Urothelium cell line (cell line): ENCODE measurements around the gene KLF15.
A peak's percentile ranks its signal among the peaks of the same experiment; 100 is the strongest.

Experiments
- DNase-seq: peaks from one replicate; pipeline ENCODE4 v3.0.0; 2011; ENCODE audit warnings: low spot score, mixed read lengths
- FAIRE-seq: peaks from 2 replicates; lab custom pipeline; 2011; peaks lifted over from hg19 to GRCh38; lab: Jason Lieb, UNC

Gene KLF15

DNA sequence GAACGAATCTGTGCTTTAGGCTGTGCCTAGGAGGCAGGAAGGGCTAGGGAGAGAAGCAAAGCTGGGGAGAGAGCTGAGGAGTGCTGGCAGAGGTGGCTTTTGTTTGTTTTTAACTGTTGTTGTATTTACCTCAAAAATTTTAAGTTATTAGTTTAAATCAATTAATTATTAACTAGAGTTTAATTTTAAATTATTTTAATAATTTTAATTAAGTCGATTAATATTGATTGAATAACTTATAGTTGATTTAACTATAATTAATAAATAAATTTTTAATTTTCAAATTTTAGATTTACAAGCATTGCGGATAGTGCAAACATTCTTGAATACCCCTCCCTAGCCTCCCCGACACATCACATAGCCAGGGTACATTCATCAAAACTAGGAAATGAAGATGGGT lies 30.6 kb downstream of the KLF15 start:
- DNase-seq: no peak
- FAIRE-seq: no peak

DNA sequence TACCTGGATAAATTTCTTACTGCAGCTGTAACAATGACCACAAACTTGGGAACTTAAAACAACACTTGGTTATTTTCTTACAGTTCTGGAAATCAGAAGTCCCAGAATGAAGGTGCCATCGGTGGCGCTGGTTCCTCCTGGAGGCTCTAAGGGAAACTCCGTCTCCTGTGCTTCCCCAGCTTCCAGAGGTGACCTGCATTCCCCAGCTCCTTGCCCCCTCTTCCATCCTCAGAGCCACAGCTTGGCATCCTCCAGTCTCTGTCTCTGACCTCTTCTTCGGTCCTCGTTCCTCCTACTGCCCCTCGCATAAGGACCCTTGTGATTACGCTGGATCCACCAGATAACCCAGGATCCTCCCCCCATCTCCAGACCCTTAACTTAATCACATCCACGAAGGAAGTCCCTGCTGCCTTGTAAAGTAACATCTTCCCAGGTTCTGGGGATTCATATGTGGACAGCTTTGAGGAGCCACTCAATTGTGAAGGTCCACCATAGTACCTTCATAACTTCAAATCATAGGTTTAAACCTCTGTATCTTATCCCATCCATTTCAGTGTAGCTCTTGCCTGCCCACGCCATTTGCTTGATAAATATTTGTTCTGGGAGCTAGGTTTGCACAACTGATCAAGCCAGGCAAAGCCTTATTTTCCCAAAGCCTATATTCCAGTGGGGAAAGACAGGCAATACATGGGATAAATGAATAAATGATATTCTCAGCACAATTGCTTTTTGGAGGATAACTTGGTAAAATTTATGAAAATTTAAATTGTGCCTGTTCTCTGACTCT lies 34.8 kb downstream of the KLF15 start:
- FAIRE-seq (no peak), DNase-seq (no peak)

DNA sequence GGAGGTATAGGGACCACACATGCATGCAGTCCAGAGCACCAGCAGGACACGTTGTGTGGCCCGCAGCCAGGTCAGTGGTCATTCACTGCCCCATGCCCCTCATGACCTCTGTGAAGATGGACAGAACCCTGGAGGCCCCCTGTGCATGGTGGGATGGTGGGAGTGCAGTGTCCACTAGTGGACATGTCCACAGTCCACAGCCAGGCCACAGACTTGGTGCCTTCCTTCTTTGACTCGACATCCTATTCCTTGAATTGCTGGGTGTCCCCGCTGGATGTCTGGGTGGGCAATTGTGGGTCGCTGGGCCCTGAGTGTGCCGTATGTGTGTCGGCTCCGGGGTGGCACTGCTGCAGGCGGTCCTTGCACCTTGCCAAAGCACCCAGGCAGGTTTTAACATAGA lies 35.7 kb downstream of the KLF15 start:
- FAIRE-seq: no peak
- no peak for DNase-seq

DNA sequence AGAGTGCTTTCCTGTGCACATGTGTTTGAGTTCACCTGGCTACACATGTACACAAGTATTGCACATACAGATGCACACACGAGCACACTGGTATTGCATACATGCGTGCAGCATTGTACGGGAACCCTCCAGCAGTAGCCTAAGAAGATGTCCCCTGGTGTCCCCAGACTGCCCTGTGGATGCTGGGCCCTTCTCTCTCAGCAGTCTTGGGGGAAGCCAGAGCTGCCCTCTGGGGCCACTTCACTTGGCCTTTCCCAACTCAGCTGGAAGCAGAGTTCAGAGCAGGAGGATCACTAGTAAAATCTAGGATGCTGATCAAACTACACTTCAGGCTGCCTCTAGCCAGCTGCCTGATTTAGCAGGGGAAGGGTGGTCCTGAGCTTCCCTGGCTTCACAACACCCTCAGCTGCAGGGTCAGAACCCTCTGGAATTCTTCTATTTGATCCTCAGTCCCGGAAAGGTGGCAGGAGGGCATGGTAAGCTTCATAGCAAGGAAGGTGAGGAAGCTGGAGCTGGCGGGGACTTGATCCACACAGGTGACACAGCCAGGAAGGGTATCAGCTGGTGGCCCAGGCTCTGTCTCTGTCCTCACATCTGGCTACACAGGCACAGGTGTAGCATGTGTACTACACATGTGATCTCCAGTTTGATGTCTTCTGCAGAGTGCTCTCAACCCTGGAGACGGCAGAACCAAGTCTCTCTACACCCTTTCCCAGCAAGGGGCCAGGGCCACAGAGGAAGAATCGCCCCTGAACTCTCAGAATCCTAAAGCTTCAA lies 36.5 kb downstream of the KLF15 start:
- DNase-seq: no peak

DNA sequence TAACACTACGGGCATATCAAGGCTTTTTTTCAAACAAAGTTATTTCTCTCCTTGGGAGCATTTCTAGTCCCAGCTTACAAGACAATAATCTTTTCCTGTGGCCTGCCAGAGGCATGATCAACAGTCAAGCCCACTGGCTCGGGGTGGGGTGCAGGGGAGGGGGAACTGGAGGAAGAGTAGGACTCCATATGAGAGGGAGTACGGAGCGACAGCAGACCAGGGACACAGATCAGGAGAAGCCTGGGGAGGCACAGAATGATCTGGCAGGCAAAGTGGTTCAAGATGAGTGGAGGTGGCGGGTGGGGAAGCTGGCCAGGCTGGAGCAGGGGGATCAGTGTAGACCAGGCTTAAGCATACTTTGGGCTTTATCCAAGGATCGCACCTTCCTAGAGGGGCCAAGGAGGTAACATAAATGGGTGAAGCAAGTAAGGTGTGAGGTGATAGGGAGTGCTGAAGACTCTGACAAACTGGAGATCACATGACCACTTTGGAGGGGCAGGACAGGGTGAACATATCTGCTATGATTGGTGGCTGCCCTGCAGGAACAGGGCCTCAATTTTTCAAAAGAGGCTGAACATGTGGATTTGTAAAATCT lies 37.4 kb downstream of the KLF15 start:
- no peak for DNase-seq
- no peak for FAIRE-seq

More for the DNA sequence above, 36.5 kb downstream of the KLF15 start:
- FAIRE-seq: no peak

DNA sequence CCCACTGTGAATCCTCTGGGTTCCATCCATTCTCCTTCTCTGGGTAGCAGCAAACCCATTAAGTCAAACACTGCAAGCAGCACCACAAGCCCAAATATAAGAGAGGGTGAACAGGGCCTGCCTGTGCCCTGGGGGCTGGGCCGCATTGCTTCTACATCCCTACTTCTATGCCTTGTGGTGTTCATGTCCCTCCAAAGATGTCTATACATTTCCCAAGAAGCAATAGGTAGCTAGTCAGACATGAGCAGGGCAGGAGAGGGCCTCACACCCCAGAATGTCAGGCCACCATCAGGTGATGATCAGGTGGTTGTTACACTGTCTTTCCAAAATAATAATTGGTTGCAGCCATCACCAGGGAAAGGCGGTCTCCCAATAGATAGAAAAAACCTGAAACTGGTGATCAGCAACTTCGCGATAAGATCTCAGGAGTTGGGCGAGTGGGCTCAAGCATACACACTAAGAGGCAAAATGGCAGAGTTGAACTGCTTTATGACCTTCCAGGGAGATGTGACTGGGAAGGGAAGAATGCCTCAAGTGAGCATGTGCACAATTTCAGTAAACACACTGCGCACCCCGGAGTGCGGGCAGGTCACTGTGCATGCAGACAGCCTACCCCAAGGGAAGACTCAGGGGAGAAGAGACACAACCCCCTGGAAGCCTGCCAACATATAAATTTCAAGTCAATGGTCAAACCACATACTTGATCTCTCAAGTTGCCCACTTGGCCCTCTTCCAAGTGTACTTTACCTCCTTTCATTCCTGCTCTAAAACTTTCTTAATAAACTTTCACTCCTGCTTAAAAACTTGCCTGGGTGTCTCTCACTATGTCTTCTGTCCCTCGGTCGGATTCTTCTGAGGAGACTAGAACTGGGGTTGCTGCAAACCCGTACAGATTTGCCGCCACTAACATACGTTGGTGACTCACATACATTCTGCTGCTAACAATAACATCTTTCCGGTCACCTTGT lies 39.9 kb downstream of the KLF15 start:
- DNase-seq (peak; percentile 31), FAIRE-seq (peak; percentile 79)

DNA sequence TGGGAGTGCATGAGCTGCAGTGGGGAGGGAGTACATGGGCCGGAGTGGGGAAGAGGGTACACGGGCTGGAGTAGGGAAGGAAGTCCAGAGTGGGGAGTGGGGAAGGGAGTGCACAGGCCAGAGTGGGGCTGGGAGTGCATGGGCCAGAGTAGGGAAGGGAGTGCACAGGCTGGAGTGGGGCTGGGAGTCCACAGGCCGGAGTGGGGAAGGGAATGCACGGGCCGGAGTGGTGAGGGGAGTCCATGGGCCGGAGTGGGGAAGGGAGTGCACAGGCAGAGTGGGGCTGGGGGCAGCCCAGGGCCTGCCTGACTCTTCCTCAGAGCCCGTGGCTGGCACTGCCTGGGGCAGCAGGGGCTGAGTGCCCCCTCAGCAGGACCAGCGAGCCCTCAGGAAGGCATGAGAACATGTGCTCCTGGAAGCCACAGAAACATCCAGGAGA lies 40.7 kb downstream of the KLF15 start:
- FAIRE-seq (no peak), DNase-seq (no peak)

DNA sequence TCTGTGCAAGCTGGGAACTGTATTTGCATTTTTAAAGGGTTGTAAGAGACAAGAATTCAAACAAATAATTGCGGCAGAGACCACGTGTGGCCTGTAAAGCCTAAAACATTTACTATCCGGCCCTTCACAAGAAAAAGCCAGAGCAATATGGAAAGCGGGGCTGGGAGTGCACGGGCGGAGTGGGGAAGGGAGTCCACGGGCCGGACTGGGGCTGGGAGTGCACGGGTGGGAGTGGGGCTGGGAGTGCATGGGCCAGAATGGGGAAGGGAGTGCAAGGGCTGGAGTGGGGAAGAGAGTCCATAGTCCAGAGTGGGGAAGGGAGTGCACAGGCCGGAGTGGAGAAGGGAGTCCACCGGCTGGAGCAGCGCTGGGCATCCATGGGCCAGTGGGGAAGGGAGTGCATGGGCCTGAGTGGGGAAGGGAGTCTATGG lies 41.2 kb downstream of the KLF15 start:
- FAIRE-seq (peak; percentile 13), DNase-seq (no peak)

DNA sequence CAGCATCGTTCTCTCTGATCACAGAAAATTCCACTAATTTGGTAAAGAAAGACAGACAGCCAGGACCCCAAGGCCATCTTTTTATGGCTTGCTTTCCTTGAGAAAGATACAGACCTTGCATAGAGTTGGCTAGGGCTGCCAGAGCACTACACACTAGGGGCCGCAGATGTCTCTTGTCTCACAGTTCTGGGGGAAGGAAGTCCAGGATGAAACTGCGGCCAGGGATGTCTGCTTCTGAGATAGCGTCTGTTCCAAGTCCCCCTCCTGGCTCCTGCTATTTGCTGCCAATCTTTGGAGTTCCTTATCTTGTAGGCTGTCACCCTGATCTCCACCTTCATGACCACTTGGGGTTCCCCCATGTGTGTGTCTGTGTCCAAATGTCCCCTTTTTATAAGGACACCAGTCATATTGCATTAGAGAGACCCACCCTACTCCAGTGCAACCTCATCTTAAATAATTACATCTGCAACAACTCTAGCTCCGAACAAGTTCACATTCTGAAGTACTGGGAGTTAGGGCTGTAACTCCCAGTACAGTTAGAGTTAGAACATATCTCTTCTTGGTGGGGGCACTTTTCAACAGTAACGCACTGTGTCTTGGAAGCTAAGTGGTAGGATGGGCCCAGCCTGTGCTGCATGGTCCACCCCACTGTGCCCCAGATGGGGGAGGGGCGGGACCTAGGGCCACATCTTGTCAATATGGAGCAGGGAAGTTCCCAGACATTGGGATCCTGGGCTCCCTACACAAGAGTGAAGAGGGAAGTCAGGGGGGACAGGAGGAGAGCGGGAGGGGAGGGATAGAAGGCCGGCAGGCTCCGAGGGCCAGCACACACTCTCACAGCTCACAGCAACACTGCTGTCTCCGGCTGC lies 42.2 kb downstream of the KLF15 start:
- no peak for DNase-seq
- no peak for FAIRE-seq

DNA sequence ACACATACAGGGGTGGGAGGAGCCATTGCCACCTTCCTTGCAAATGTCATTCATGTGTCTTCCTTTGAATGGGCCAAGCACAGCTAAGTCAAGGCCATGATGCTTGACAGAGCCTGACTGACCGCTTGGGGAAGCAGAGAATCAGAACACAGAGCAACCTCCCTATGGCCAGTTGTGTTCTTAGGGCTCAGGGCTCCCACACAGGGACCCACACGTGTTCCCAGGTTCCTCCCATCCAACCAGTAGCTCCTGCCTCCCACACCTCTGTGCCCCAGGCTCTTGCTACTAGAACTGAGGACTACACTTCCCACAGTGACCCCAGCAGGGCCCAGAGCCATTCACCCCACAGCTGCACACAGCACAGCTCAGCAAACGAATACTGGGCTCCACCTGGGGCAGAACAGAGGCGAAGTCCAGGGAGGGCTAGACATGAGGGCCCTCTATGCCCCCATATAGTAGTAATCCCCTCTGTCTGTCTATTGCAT lies 42.9 kb downstream of the KLF15 start:
- FAIRE-seq (no peak), DNase-seq (no peak)

DNA sequence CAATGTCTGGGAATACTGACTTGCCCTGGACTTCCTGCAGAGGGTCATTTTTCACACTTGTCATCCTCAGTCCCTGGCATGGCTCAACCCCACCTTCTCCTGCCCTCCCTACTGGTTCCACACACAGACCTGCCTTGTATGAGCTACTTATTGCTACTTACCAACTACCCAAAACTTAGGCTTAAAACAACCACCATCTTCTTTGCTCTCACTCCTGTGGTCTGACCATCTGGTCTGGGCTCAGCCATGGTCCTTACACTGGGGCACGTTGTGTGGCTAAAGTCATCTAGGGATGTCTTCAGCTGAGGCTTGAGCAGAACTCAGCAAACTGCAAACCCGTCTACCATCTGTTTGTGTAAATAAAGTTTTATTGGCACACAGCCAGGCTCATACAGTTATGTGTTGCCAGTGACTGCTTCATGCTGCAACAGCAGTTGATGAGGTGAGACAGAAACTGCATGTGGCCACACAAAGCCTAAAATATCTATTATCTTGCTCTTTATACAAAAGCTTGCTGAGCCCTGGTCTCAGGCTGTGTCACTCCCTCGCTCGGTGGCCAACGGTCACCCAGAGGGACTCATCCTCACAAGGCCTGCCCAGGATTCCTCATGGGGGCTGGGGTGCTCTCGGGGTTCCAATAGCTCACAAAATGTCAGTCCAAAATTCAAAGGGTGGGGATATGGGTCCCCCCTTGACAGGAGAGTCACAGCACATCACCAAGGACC lies 43.5 kb downstream of the KLF15 start:
- FAIRE-seq: peak; percentile 74
- no peak for DNase-seq

DNA sequence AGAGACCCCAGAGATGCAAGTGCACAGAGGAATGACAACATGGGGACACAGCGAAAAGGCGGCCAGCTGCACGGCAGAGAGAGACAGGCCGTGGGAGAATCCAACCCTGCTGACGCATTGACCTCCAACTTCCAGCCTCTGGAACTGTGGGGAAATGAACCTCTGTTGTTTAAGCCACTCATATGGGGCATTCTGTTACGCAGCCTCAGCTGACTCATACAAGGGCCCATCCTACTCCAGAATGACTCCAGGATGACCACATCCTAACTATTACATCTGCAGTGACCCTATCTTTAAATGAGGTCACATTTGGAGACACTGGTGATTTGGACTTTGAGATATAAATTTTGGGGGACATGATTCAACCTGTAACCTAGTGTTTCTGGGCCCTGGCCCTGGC lies 44.0 kb downstream of the KLF15 start:
- FAIRE-seq (no peak), DNase-seq (no peak)

DNA sequence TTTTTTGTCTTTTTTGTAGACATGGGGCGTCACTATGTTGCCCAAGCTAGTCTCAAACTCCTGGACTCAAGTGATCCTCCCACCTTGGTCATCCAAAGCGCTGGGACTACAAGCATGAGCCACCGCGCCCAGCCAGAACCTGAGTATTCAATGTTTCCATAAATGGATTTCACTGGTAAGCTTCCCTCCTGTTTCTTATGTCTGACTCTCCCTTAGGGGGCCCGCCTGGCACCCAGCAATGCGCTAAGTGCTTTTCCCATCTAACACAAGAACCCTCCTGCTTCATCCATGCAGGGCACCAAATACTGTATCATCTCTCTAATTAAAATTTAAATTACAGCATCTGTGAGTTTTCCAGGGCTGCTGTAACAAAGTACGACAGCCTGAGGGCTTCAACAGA lies 44.9 kb downstream of the KLF15 start:
- FAIRE-seq: no peak

DNA sequence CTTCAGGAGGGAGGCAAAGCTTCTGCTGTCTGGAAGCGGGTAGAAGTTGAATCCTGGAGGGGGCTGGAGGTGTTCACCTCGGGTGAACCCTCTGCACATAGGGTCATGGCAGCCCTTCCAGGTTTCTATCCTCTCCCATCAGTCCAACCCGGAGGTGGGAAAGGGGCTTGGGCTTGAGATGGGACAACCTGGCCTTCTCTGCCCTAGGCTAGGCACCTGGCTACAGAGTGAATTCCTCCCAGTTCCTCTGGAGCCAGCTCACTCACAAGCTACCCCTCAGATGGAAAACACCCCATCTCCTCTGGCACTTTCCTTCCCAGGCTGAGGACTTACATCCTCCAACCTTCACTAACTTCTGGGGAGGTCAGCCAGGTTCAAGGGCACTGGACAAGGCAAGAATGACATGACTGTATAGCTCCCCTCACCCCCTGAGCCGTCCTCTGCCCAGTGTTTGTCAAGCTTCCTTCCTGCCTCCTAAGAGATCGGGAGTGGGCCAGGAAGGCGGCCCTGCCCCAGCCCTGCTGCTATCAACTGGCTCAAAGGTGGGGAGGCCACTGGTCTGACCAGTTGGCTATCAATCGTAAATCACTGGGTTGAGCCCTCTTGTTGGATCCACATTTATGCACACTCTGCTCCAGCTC lies 45.8 kb downstream of the KLF15 start:
- DNase-seq (no peak), FAIRE-seq (no peak)

More for the DNA sequence above, 44.9 kb downstream of the KLF15 start:
- DNase-seq: no peak

DNA sequence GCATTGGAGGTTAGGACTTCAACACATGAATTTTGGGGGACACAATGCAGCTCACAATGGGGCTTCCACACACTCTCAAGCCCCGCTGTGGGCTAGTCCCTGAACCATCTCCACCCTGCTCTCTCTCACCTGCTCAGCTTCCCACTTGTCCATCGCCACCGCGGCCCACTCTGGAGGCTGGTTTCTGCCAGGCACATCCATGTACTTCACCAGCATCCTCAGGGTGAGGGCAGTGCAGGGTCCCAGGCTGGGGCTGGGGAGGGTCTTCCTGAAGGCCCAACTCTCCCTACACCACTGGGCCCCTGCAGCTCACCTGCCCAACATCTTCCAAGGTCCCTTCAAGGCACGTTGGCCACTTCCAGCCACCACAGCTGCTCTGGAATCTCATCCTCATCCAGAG lies 46.4 kb downstream of the KLF15 start:
- FAIRE-seq: no peak
- no peak for DNase-seq

DNA sequence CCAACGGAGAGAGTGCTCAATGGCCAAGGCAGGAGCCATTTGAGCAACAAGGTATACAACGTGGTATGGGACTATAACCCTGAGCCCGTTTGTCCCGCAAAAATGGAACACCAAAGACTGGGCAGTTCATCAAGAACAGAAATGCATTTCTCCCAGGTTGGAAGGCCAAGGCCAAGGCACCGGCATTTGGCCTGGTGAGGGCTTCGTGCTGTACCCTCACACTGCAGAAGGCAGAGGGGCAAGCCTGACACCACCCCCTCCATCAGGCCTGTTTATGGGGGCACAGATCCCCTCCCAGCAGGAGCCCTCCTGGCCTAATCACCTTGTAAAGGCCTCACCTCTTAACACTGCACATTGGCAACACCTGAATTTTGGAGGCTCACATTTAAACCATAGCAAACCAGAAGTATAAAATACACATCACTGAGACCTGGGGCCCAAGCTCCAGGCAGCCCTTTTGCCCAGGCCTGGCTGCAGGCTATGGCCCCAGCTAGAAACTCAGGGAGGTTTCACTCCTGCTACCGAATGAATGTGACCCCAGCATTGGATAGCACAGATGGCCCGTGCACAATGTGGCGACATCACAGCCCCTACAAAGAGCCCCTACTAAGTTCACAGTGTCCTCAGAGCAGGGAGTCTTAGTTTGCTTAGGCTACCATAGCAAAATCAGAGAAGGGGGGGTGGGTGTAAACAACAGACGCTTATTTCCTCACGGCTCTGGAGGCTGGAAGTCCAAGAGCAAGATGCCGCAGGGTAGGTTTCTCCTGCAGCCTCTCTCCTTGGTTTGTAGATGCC lies 47.1 kb downstream of the KLF15 start:
- DNase-seq: no peak
- FAIRE-seq: no peak

DNA sequence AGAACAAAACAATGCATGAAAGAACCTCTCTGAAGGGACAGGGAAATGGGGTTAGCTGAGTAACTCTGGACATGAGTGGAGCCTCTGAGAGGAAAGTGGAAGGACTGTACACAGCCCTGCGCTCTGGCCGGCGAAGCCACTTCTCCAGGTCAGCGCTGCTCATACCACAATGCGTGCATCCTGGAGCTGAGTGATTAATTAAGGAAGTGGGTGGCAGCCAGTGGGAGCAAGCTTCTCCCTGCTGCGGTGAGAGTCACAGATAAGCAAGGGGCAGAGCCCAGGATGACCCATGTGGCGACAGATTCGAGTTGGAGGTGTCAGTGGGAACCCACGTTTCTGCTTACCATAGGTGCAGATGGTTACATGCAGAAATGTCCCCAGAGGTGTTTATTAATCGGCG lies 48.0 kb downstream of the KLF15 start:
- DNase-seq: no peak
- FAIRE-seq: no peak
